ENCODE measurements around the gene DYDC2. TPM values are rescaled to one million over a fixed set of nuclear protein-coding genes. Genes with fewer than 3 reads are reported as not detected.

Gene DYDC2
- polyA plus RNA-seq, 2 of the 4 experiments (the other 2 are of a cell fraction): 0.04 TPM; not detected in 1

GRCh38 chr10:80324086-80324485 is 32.5 kb upstream of the DYDC2 start:
- Histone ChIP-seq H3K4me1 (no peaks in the 10 kb centered on the region), H3K4me2 (no peak overlapping the region), H3K9me3 (no peaks in the 10 kb centered on the region; the same call in 2 of the 3 replicates), H3K27ac (no peak overlapping the region), H3K4me3 (no peak overlapping the region)
- ATAC-seq (no peak), FAIRE-seq (no peak), DNase-seq (ENCODE audit: low read depth in 1 of 2, low spot score in 1 of 2) (no peak)
- ChIA-PET POLR2A (interaction anchor here (0.6 kb wide), 1 partner anchor 160 kb away, joined by 8 read pairs; no protein-coding TSS in a partner anchor), CTCF (no interaction called here)
- WGBS (ENCODE audit: missing lambda C conversion rate): 30% methylated on average over 1 of the region's 1 CpG
- TF ChIP-seq RNF2 (IDR thresholded peaks at IDR 0.05; ENCODE audit: borderline replicate concordance, low read depth) (no peak), HOXB13 (CRISPR knock-in tag; IDR thresholded peaks at IDR 0.05; ENCODE audit: low read depth) (no peak), TP53 (CRISPR knock-in tag; IDR thresholded peaks at IDR 0.05) (no peak), HES2 (IDR thresholded peaks at IDR 0.05) (no peak), ZC3H11A (IDR thresholded peaks at IDR 0.05) (no peak), FOSL2 (IDR thresholded peaks at IDR 0.05) (no peak), FOSL2 (CRISPR knock-in tag; IDR thresholded peaks at IDR 0.05) (no peak), MAX (IDR thresholded peaks at IDR 0.05) (no peak), BCL3 (IDR thresholded peaks at IDR 0.05) (no peak), RAD21 (conservative IDR thresholded peaks at IDR 0.05 in 1 of 2, IDR thresholded peaks at IDR 0.05 in 1 of 2) (no peak), HOXA7 (CRISPR knock-in tag; IDR thresholded peaks at IDR 0.05) (no peak), SMC3 (IDR thresholded peaks at IDR 0.05) (no peak), MAFK (IDR thresholded peaks at IDR 0.05; ENCODE audit: partially characterized antibody) (no peak), E2F6 (IDR thresholded peaks at IDR 0.05; ENCODE audit: borderline replicate concordance, low read depth) (no peak), CTCF (IDR thresholded peaks at IDR 0.05) (no peak), CHD4 (IDR thresholded peaks at IDR 0.05; ENCODE audit: borderline replicate concordance) (no peak), CEBPB (IDR thresholded peaks at IDR 0.05) (no peak), FOXS1 (CRISPR knock-in tag; IDR thresholded peaks at IDR 0.05) (no peak)

GRCh38 chr10:80324891-80325364 is 31.7 kb upstream of the DYDC2 start:
- Histone ChIP-seq H3K4me2 (no peak overlapping the region), H3K4me3 (no peak overlapping the region), H3K9me3 (no peaks in the 10 kb centered on the region; the same call in 2 of the 3 replicates), H3K27ac (no peak overlapping the region), H3K4me1 (no peaks in the 10 kb centered on the region)
- WGBS (ENCODE audit: missing lambda C conversion rate): 38% methylated on average over 6 of the region's 6 CpGs
- FAIRE-seq: no peak
- ATAC-seq: no peak
- ChIA-PET CTCF (no interaction called here), POLR2A (no interaction called here)
- TF ChIP-seq HOXB13 (CRISPR knock-in tag; IDR thresholded peaks at IDR 0.05; ENCODE audit: low read depth) (no peak), JUN (IDR thresholded peaks at IDR 0.05) (no peak), ELK1 (IDR thresholded peaks at IDR 0.05; ENCODE audit: low read depth, low read length) (no peak), HDAC2 (IDR thresholded peaks at IDR 0.05) (no peak), HES2 (IDR thresholded peaks at IDR 0.05) (no peak), CBX2 (IDR thresholded peaks at IDR 0.05; ENCODE audit: borderline replicate concordance, low read depth) (no peak), RFX5 (IDR thresholded peaks at IDR 0.05) (no peak), GATA3 (IDR thresholded peaks at IDR 0.05; ENCODE audit: borderline replicate concordance) (no peak), ZFP36 (IDR thresholded peaks at IDR 0.05; ENCODE audit: borderline replicate concordance, partially characterized antibody) (no peak), NR3C1 (IDR thresholded peaks at IDR 0.05) (no peak), CHD4 (IDR thresholded peaks at IDR 0.05; ENCODE audit: borderline replicate concordance) (no peak), KDM5A (IDR thresholded peaks at IDR 0.05) (no peak), MAZ (IDR thresholded peaks at IDR 0.05; ENCODE audit: borderline replicate concordance, low read depth, low read length) (no peak), NPAS2 (CRISPR knock-in tag; IDR thresholded peaks at IDR 0.05; ENCODE audit: borderline replicate concordance) (no peak), CBX8 (IDR thresholded peaks at IDR 0.05) (no peak), POLR2AphosphoS2 (conservative IDR thresholded peaks at IDR 0.05; ENCODE audit: low read length) (no peak), HOXA7 (CRISPR knock-in tag; IDR thresholded peaks at IDR 0.05) (no peak), ESRRA (IDR thresholded peaks at IDR 0.05; ENCODE audit: borderline replicate concordance, low read length) (no peak), MAFK (IDR thresholded peaks at IDR 0.05; ENCODE audit: partially characterized antibody) (no peak)
- DNase-seq (ENCODE audit: low read depth in 1 of 2, low spot score in 1 of 2): no peak

Measured in A549 (cell line).